Naive B cell (primary cell): ENCODE results near the gene OCIAD2. TPM values are rescaled to one million over a fixed set of nuclear protein-coding genes. Genes with fewer than 3 reads are reported as not detected.
"Not testable (repeated sequence)": the region's sequence is repeated elsewhere in the genome, so short reads cannot be mapped to it uniquely, and the experiment has no call there.

Experiments used
- ATAC-seq, 2 donors: fragments of 150-1000 bp; cut with Tn5 transposase; 2 replicates each; pipeline ENCODE4 v1.10.0; 2021; ENCODE audit warnings: low read depth in 2 of 2, mild to moderate bottlenecking in 2 of 2, moderate library complexity in 2 of 2
- DNase-seq: peaks from one replicate; pipeline ENCODE4 v3.0.0; 2022
- H3K27ac Mint-ChIP-seq, 6 donors: one replicate each; pipeline ENCODE4 v1.8.0; 2020 to 2022; ENCODE audit warnings: mild to moderate bottlenecking in 6 of 6, mixed read lengths in 6 of 6, moderate library complexity in 5 of 6, inconsistent platforms in 2 of 6
- H3K27me3 Mint-ChIP-seq, 3 donors: one replicate each; pipeline ENCODE4 v1.8.0; 2021 to 2022; ENCODE audit warnings: mixed read lengths in 3 of 3, mild to moderate bottlenecking in 1 of 3
- H3K36me3 Mint-ChIP-seq, 2 donors: one replicate each; pipeline ENCODE4 v1.8.0; 2020 to 2022; ENCODE audit warnings: mixed read lengths in 2 of 2, inconsistent platforms in 1 of 2, mild to moderate bottlenecking in 1 of 2
- H3K4me1 Mint-ChIP-seq, 3 donors: one replicate each; pipeline ENCODE4 v1.8.0; 2020 to 2022; ENCODE audit warnings: mixed read lengths in 3 of 3, inconsistent platforms in 1 of 3, mild to moderate bottlenecking in 1 of 3, moderate library complexity in 1 of 3
- H3K4me3 Mint-ChIP-seq, 8 donors: one replicate each; pipeline ENCODE4 v1.8.0; 2020 to 2022; ENCODE audit warnings: mild to moderate bottlenecking in 8 of 8, mixed read lengths in 8 of 8, moderate library complexity in 8 of 8, inconsistent platforms in 2 of 8
- H3K9me3 Mint-ChIP-seq, 7 donors: one replicate each; pipeline ENCODE4 v1.8.0; 2020 to 2022; ENCODE audit warnings: mixed read lengths in 7 of 7, mild to moderate bottlenecking in 5 of 7, inconsistent platforms in 2 of 7, moderate library complexity in 1 of 7
- polyA plus RNA-seq, 6 donors: library from polyadenylated mRNA; unstranded; fragments of 300-500 nt; fragmentation: Illumina TruSeq; gene quantifications; one replicate each; pipeline ENCODE4 v1.2.3, GENCODE V29; 2021; ENCODE audit warnings: low read depth in 6 of 6

OCIAD2 gene
- polyA plus RNA-seq, 6 donors from 2014 or later = 156 to 182 (median 166) TPM

DNA sequence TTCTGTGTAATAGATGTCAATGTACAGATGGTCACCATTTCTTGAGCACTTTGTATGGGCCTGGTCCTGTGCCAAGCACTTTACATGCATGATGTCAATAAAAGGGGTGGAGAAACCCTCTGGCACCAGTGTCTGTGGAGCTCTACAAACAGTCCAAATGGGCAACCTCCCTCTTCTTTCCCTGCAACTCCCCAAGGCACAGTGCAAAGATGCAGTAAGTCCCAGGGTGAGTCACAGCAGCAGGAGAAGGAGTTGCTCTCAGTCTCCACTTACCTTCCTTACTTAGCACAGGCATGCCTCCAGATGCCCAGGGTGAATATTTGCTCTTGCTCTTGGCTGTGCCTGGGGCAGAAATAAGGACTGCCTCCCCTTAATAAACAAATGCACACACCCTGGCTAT, 4.3 kb downstream of the OCIAD2 start:
- H3K27ac Mint-ChIP-seq = peak overlapping the region in 1 of 6 donors; percentile 63
- peaks cover 42 to 48% (median 45%) of the 10 kb centered on the region in 3 donors for H3K4me1 Mint-ChIP-seq
- H3K9me3 Mint-ChIP-seq = no peaks in the 10 kb centered on the region
- DNase-seq (no peak), ATAC-seq (no peak)
- no peaks in the 10 kb centered on the region for H3K27me3 Mint-ChIP-seq
- H3K4me3 Mint-ChIP-seq = no peak overlapping the region
- H3K36me3 Mint-ChIP-seq = peaks cover 24 to 26% of the 10 kb centered on the region in 2 donors

DNA sequence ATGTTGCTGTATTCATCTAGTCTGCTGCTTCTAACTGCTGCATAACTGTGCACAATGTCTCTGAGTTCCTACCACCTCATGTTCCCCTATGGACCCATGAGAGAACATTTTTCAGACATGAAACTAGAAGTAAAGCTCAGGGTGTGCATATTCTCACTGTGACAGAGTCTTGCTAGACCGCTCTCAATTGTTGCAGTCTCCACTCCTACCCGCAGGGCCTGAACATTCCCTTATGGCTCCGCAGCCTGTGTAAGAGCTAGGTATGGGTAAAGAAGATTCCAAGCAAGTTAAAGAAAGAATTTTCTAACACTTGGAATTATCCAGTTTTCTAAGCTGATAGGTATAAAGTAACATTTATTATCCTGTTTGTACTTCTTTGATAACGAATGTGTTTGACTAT, 5.4 kb downstream of the OCIAD2 start:
- Mint-ChIP-seq H3K9me3 (no peaks in the 10 kb centered on the region), H3K27ac (peak overlapping the region in 1 of 6 donors; percentile 67), H3K4me3 (no peak overlapping the region), H3K27me3 (no peaks in the 10 kb centered on the region), H3K36me3 (peaks cover 27 to 28% of the 10 kb centered on the region in 2 donors), H3K4me1 (peaks cover 33 to 41% (median 36%) of the 10 kb centered on the region in 3 donors)
- no peak for ATAC-seq
- no peak for DNase-seq

DNA sequence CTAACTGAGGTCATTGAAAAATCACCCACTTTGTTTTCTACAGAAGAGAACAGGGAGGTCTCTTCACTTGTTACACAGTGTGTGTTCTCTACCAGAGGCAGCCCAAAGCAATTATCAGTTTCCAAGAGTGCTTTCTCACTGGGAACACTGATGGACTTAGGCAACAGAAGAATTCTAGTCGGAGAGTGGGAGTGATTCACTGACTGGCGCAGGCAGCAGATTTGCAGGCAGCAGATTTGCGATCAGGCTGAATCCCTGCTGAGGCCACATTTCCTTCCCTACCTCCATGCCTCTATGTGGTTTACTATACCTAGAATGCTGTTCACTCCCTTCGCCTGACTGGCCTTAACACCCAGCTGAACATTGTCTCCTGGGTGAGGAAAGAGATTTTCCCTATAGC, 6.6 kb downstream of the OCIAD2 start:
- DNase-seq = no peak
- Mint-ChIP-seq H3K9me3 (no peaks in the 10 kb centered on the region), H3K27me3 (no peaks in the 10 kb centered on the region), H3K4me1 (peaks cover 21 to 30% (median 27%) of the 10 kb centered on the region in 3 donors), H3K27ac (peak overlapping the region in 2 of 6 donors; percentile 4 to 76), H3K4me3 (peak overlapping the region in 2 of 8 donors; percentile 12 to 33), H3K36me3 (peaks cover 31 to 32% of the 10 kb centered on the region in 2 donors)
- ATAC-seq = no peak

GRCh38 chr4:48899432-48899749, 7.2 kb downstream of the OCIAD2 start:
- peaks cover 35 to 37% of the 10 kb centered on the region in 2 donors for H3K36me3 Mint-ChIP-seq
- peak overlapping the region in 1 of 8 donors; percentile 29 for H3K4me3 Mint-ChIP-seq
- peaks cover 15 to 24% (median 21%) of the 10 kb centered on the region in 3 donors for H3K4me1 Mint-ChIP-seq
- DNase-seq (no peak), ATAC-seq (no peak)
- H3K27me3 Mint-ChIP-seq = no peaks in the 10 kb centered on the region
- H3K9me3 Mint-ChIP-seq = no peaks in the 10 kb centered on the region
- peak overlapping the region in 4 of 6 donors; percentile 16 to 76 (median 56) for H3K27ac Mint-ChIP-seq

DNA sequence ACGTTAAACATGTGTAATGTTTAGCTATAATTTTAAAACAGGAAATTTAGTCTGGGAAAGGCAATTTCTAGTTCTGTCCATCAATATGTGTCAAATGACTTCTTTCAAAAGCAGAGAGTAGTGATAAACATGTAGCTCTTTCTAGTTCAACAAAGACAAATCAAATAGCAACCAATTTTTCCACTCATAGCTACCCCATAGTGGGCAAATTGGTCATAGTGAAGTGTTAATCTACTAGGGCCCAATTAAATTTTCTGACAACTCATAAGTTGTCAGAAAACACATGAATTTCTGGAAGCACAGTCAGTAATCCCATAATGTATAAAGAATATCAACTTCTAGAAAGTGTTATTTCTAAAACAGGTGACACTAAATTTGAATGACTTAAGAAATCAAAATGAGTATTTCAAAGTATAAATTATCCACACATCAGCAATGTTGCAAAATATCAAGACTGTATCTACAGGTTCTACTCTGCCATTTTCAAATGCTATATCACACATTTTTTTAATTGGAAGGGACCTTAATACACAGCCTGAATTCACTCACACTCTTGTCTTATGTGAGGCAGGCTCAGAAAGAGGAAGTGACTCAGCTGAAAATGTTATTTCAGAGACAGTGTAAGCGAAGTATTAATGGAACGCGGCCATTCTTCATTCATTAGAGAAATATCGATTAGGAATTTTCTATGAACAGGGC, 7.7 kb downstream of the OCIAD2 start:
- ATAC-seq = peak in 1 of 2 donors; percentile 66
- peak overlapping the region in 1 of 8 donors; percentile 29 for H3K4me3 Mint-ChIP-seq
- H3K4me1 Mint-ChIP-seq = peaks cover 14 to 23% (median 21%) of the 10 kb centered on the region in 3 donors
- peaks cover 35 to 38% of the 10 kb centered on the region in 2 donors for H3K36me3 Mint-ChIP-seq
- H3K27me3 Mint-ChIP-seq = no peaks in the 10 kb centered on the region
- H3K27ac Mint-ChIP-seq = peak overlapping the region in 3 of 6 donors; percentile 12 to 54 (median 16)
- no peaks in the 10 kb centered on the region for H3K9me3 Mint-ChIP-seq
- DNase-seq = no peak

DNA sequence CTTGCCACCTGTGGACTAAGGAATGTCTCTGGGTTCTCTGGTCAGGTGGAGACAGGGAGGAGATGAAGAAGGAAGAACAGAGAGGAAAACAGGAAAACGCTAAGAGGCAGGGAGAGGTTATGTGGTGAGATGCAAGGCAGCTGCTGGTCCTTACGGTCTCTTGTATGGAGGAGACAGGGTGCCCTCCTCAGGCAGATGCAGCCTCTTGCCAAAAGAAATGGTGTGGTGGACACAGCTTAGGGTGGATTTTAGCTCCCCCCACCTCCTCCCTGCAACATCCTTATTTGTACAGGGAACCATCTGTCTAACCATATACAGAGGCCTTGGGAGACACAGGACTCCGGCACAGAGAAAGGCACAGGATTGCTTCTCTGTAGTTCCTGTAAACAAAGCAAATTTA, 9.7 kb downstream of the OCIAD2 start:
- Mint-ChIP-seq H3K27me3 (no peaks in the 10 kb centered on the region), H3K27ac (peak overlapping the region in 2 of 6 donors; percentile 7 to 56), H3K36me3 (peaks cover 38 to 41% of the 10 kb centered on the region in 2 donors), H3K4me1 (peaks cover 14 to 20% (median 18%) of the 10 kb centered on the region in 3 donors), H3K9me3 (no peaks in the 10 kb centered on the region), H3K4me3 (no peak overlapping the region)
- DNase-seq = no peak
- ATAC-seq = no peak

- H3K4me1 Mint-ChIP-seq = no peaks in the 10 kb centered on the region
- peak overlapping the region in 1 of 6 donors; percentile 17 for H3K27ac Mint-ChIP-seq
- peaks cover 40 to 51% of the 10 kb centered on the region in 2 donors for H3K36me3 Mint-ChIP-seq
- ATAC-seq = no peak
- no peak for DNase-seq
- no peaks in the 10 kb centered on the region for H3K27me3 Mint-ChIP-seq
- no peak overlapping the region for H3K4me3 Mint-ChIP-seq
- peaks cover 0 to 13% (median 5%) of the 10 kb centered on the region in 7 donors for H3K9me3 Mint-ChIP-seq
Measured at GRCh38 chr4:48891028-48891619, 15.4 kb downstream of the OCIAD2 start.

DNA sequence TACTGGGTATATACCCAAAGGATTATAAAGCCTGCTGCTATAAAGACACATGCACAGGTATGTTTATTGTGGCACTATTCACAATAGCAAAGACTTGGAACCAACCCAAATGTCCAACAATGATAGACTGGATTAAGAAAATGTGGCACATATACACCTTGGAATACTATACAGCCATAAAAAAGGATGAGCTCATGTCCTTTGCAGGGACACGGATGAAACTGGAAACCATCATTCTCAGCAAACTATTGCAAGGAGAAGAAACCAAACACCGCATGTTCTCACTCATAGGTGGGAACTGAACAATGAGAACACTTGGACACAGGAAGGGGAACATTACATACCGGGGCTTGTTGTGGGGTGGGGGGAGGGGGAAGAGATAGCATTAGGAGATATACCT, 16.8 kb downstream of the OCIAD2 start:
- H3K36me3 Mint-ChIP-seq = peaks cover 34 to 45% of the 10 kb centered on the region in 2 donors
- H3K27ac Mint-ChIP-seq, ATAC-seq: not testable (repeated sequence)

GRCh38 chr4:48881646-48882045, 24.9 kb downstream of the OCIAD2 start:
- H3K36me3 Mint-ChIP-seq, H3K4me3 Mint-ChIP-seq, ATAC-seq, H3K4me1 Mint-ChIP-seq, H3K27me3 Mint-ChIP-seq, DNase-seq, H3K9me3 Mint-ChIP-seq: not testable (repeated sequence)
- H3K27ac Mint-ChIP-seq = peak overlapping the region in 1 of 6 donors; percentile 45

More for the DNA sequence above, 16.8 kb downstream of the OCIAD2 start:
- not testable (repeated sequence) for H3K4me3 Mint-ChIP-seq, H3K4me1 Mint-ChIP-seq, H3K27me3 Mint-ChIP-seq, DNase-seq
- H3K9me3 Mint-ChIP-seq = peaks cover 0 to 13% (median 5%) of the 10 kb centered on the region in 7 donors

DNA sequence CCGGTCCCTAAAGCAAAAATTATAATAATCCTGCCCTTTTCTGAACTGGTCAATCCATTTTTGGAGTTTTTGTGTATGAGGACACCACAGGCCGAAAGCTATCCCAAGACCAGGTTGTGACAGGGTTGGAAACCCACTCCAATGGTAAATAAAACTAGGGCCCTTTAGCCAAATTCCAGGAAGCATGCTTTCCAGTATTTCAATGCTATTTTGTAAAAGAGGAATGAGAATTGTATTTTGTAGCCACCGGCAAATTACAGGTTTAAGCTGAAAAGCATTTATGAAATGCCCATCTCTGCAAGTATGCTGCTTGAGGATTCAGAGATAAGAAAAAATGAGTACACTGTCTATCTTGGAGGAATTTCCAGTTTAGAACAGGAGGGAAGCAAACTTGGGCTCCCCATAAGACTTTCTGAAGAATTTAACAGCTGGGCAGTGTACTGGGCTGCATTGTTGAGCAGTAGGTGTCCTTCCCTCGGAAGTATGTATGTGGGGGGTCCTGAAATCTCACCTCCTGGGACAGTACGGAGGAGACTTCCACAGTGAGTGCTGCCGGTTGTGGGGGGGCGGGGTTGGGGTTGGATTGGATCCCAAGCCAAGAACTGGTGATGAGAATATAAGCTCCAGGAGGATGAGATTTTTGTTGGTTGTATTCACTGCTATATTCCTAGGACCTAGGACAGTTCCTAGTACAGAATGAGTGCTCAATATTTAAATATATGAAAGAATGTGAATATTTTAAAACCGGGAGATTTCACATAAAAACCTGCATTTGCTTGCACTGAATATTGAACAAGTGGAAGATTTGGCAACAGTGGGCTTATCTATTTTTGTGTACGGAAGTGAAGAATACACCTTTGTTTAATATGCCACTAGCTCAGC, 26.8 kb downstream of the OCIAD2 start:
- DNase-seq = no peak
- Mint-ChIP-seq H3K4me3 (no peak overlapping the region), H3K27ac (no peak overlapping the region), H3K36me3 (peaks cover 8 to 12% of the 10 kb centered on the region in 2 donors), H3K9me3 (peaks cover 0 to 5% (median 0%) of the 10 kb centered on the region in 7 donors), H3K27me3 (no peaks in the 10 kb centered on the region), H3K4me1 (peaks cover 0 to 4% (median 0%) of the 10 kb centered on the region in 3 donors)
- no peak for ATAC-seq

DNA sequence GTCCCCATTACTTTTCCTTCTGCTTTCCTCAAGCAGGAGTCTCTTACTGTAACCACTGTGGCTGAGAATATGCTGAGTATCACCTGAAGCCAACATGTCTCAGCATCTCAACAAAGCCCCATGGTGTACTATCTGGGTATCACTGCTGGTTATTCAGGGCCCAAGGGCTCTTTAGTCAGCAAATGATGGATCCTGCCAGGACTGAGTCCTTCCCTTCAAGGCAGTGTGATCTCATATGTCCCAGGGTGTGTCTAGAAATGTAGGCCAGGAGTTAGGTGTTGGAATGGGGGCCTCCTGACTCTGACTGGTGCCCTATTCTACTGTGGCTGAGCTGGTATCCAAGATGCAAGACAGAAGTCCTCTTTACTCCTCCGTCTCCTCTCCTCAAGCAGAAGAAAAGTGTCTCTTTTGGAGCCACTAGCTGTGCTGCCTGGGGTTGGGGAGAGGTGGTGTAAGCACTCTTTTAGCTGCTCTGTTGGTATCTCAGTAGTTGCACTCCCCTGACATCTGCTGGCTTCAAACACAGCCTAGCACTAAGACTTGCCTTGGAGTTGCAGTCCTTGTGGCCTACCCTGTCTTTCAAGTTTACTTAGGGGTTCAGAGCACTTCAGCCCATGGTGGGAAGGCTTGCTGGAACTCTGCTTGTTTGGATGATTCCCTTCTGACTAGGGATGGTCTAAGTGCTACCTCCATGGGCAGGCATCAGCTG, 28.6 kb downstream of the OCIAD2 start:
- H3K4me3 Mint-ChIP-seq = no peak overlapping the region

GRCh38 chr4:48864696-48865095, 41.9 kb downstream of the OCIAD2 start:
- not testable (repeated sequence) for ATAC-seq, H3K27me3 Mint-ChIP-seq, DNase-seq, H3K27ac Mint-ChIP-seq, H3K4me1 Mint-ChIP-seq, H3K4me3 Mint-ChIP-seq
- H3K9me3 Mint-ChIP-seq = peaks cover 3 to 16% (median 8%) of the 10 kb centered on the region in 7 donors
- peaks cover 8 to 21% of the 10 kb centered on the region in 2 donors for H3K36me3 Mint-ChIP-seq

More for the DNA sequence above, 28.6 kb downstream of the OCIAD2 start:
- H3K4me1 Mint-ChIP-seq = peaks cover 0 to 4% (median 0%) of the 10 kb centered on the region in 3 donors
- DNase-seq (no peak), ATAC-seq (no peak)
- H3K27ac Mint-ChIP-seq = peak overlapping the region in 1 of 6 donors; percentile 67
- H3K27me3 Mint-ChIP-seq = no peaks in the 10 kb centered on the region
- H3K36me3 Mint-ChIP-seq = peaks cover 16 to 19% of the 10 kb centered on the region in 2 donors
- H3K9me3 Mint-ChIP-seq = peaks cover 0 to 10% (median 2%) of the 10 kb centered on the region in 7 donors

- H3K27me3 Mint-ChIP-seq = no peaks in the 10 kb centered on the region
- DNase-seq = no peak
- no peak overlapping the region for H3K4me3 Mint-ChIP-seq
- ATAC-seq = no peak
- no peaks in the 10 kb centered on the region for H3K4me1 Mint-ChIP-seq
- H3K9me3 Mint-ChIP-seq = peaks cover 0 to 7% (median 7%) of the 10 kb centered on the region in 7 donors
- peak overlapping the region in 1 of 6 donors; percentile 12 for H3K27ac Mint-ChIP-seq
- H3K36me3 Mint-ChIP-seq = peaks cover 0 to 14% of the 10 kb centered on the region in 2 donors
Measured at GRCh38 chr4:48863728-48864127, 42.8 kb downstream of the OCIAD2 start.
